Left lobe of liver (tissue), 2 donors: ENCODE results near the gene TMEM132A. TPM values are rescaled to one million over a fixed set of nuclear protein-coding genes. Genes with fewer than 3 reads are reported as not detected.
"Not testable (repeated sequence)": the region's sequence is repeated elsewhere in the genome, so short reads cannot be mapped to it uniquely, and the experiment has no call there.

ENCODE experiments used
- ATAC-seq: fragments of 200-7000 bp; cut with Tn5 transposase; one replicate; pipeline ENCODE4 v1.9.1; 2020; ENCODE audit warnings: mild to moderate bottlenecking, moderate library complexity
- DNase-seq: peaks from one replicate; pipeline ENCODE4 v3.0.0-alpha.2; 2020; ENCODE audit warnings: low spot score
- total RNA-seq: library from RNA; stranded (reverse); gene quantifications from one replicate; pipeline ENCODE4 v1.2.1, GENCODE V29; 2021
- donor health status: DM: no; HTN: no; CAD: no; lungs with moderate emphysema.
- donor health status: DM: no; HTN: yes; CAD: no.

The TMEM132A gene
- total RNA-seq, 1 donor from 2014 or later = 2.1 TPM

- no peak for ATAC-seq
- no peak for DNase-seq
These were observed 29.5 kb downstream of the TMEM132A start for GRCh38 chr11:60953781-60954180.

GRCh38 chr11:60954421-60954820 is 30.2 kb downstream of the TMEM132A start:
- ATAC-seq (no peak), DNase-seq (no peak)

GRCh38 chr11:60955571-60955970 is 31.3 kb downstream of the TMEM132A start:
- no peak for ATAC-seq

GRCh38 chr11:60957188-60957587 is 32.9 kb downstream of the TMEM132A start:
- DNase-seq = no peak
- ATAC-seq = no peak

More at GRCh38 chr11:60955571-60955970, 31.3 kb downstream of the TMEM132A start:
- DNase-seq = no peak

GRCh38 chr11:60959431-60959830 is 35.2 kb downstream of the TMEM132A start:
- DNase-seq (no peak), ATAC-seq (no peak)

- DNase-seq = no peak
- no peak for ATAC-seq
These were observed 36.1 kb downstream of the TMEM132A start for GRCh38 chr11:60960405-60960804.

- DNase-seq (no peak), ATAC-seq (no peak)
These were observed 40.5 kb downstream of the TMEM132A start for GRCh38 chr11:60964801-60965200.

- DNase-seq (no peak), ATAC-seq (peak; percentile 29)
These were observed 42.6 kb downstream of the TMEM132A start for GRCh38 chr11:60966890-60967289.

GRCh38 chr11:60968223-60968622 is 44.0 kb downstream of the TMEM132A start:
- no peak for ATAC-seq

GRCh38 chr11:60970369-60970774 is 46.1 kb downstream of the TMEM132A start:
- peak; percentile 60 for DNase-seq
- peak; percentile 95 for ATAC-seq

More at GRCh38 chr11:60968223-60968622, 44.0 kb downstream of the TMEM132A start:
- DNase-seq = no peak

GRCh38 chr11:60970890-60971289 is 46.6 kb downstream of the TMEM132A start:
- DNase-seq (no peak), ATAC-seq (no peak)

- DNase-seq = no peak
- ATAC-seq = no peak
These were observed 47.3 kb downstream of the TMEM132A start, which contains the start of gene CD6 for GRCh38 chr11:60971520-60971919. CD6 (plus strand) TSS chr11:60971680; CDS start chr11:60971866, 186 bp downstream.

- ATAC-seq (no peak), DNase-seq (no peak)
These were observed 48.1 kb downstream of the TMEM132A start for GRCh38 chr11:60972182-60973030.

- DNase-seq (no peak), ATAC-seq (no peak)
These were observed 49.4 kb downstream of the TMEM132A start for GRCh38 chr11:60973699-60974098.

- ATAC-seq, DNase-seq: not testable (repeated sequence)
These were observed 50.1 kb downstream of the TMEM132A start for GRCh38 chr11:60974316-60974715.

GRCh38 chr11:60974726-60975125 is 50.5 kb downstream of the TMEM132A start:
- ATAC-seq = no peak
- no peak for DNase-seq

GRCh38 chr11:60977224-60977623 is 53.0 kb downstream of the TMEM132A start:
- DNase-seq = no peak
- ATAC-seq = no peak

- DNase-seq (no peak), ATAC-seq (no peak)
These were observed 53.6 kb downstream of the TMEM132A start for GRCh38 chr11:60977836-60978235.

- DNase-seq = no peak
- no peak for ATAC-seq
These were observed 54.5 kb downstream of the TMEM132A start for GRCh38 chr11:60978546-60979380.

GRCh38 chr11:60981515-60981914 is 57.3 kb downstream of the TMEM132A start:
- no peak for ATAC-seq

GRCh38 chr11:60982184-60982583 is 57.9 kb downstream of the TMEM132A start:
- DNase-seq (no peak), ATAC-seq (peak; percentile 12)

More at GRCh38 chr11:60981515-60981914, 57.3 kb downstream of the TMEM132A start:
- DNase-seq = no peak
